ENCODE measurements around the gene PXK.

- TF ChIP-seq EZH2 (IDR thresholded peaks at IDR 0.05): no peak
- no peak for TF ChIP-seq POLR2AphosphoS5 (IDR thresholded peaks at IDR 0.05; ENCODE audit: borderline replicate concordance, low read depth, low read length)
- no peak for TF ChIP-seq FOXP2 (optimal IDR thresholded peaks at IDR 0.05; ENCODE audit: control extremely low read depth, extremely low read length, insufficient read depth)
Observed at GRCh38 chr3:58404396-58404795, 71.7 kb downstream of the PXK start.

Data from SK-N-MC (cell line).